Epithelial cell of esophagus (primary cell): ENCODE measurements around the gene PGLYRP4.

Experiments
- DNase-seq: peaks from one replicate; pipeline ENCODE4 v3.0.0; 2010; ENCODE audit warnings: low read depth
- H3K4me3 ChIP-seq: 2 replicates; pipeline ENCODE4 v1.5.1; 2011; ENCODE audit warnings: mild to moderate bottlenecking, low read length, control low read depth
- CTCF ChIP-seq: IDR thresholded peaks from 2 replicates; pipeline ENCODE4 v1.5.1; 2011; ENCODE audit warnings: low read depth, mild to moderate bottlenecking, low read length, control low read depth, inconsistent platforms; ENCODE audit not compliant: insufficient read depth; ENCODE audit errors: missing control alignments

The PGLYRP4 gene

GRCh38 chr1:153389973-153390879, 41.6 kb upstream of the PGLYRP4 start:
- TF ChIP-seq CTCF = no peak
- no peak for DNase-seq
- H3K4me3 ChIP-seq = peak overlapping the region; percentile 48

GRCh38 chr1:153389401-153389800, 40.8 kb upstream of the PGLYRP4 start:
- DNase-seq = peak; percentile 55
- H3K4me3 ChIP-seq = no peak overlapping the region
- TF ChIP-seq CTCF = no peak

GRCh38 chr1:153387785-153388184, 39.1 kb upstream of the PGLYRP4 start:
- DNase-seq = no peak
- no peak for TF ChIP-seq CTCF
- H3K4me3 ChIP-seq = no peak overlapping the region

- H3K4me3 ChIP-seq = no peak overlapping the region
- DNase-seq = no peak
- no peak for TF ChIP-seq CTCF
Observed at GRCh38 chr1:153387001-153387400, 38.4 kb upstream of the PGLYRP4 start.

- TF ChIP-seq CTCF = no peak
- H3K4me3 ChIP-seq = no peak overlapping the region
- DNase-seq = peak; percentile 98
Observed at GRCh38 chr1:153386500-153386901, 37.9 kb upstream of the PGLYRP4 start.

- no peak for TF ChIP-seq CTCF
- H3K4me3 ChIP-seq = no peak overlapping the region
- peak; percentile 86 for DNase-seq
Observed at GRCh38 chr1:153384958-153385580, 36.4 kb upstream of the PGLYRP4 start.

GRCh38 chr1:153380711-153381110, 32.1 kb upstream of the PGLYRP4 start:
- TF ChIP-seq CTCF = no peak
- DNase-seq = no peak
- no peak overlapping the region for H3K4me3 ChIP-seq
